Calu3 (cell line): Measurements from ENCODE around the gene EFCAB6. TPM values are rescaled to one million over a fixed set of nuclear protein-coding genes. Genes with fewer than 3 reads are reported as not detected.

Source experiments
- BruUV-seq: library from RNA; stranded (reverse); fragments of 400-500 nt; replicated peaks from 2 replicates; lab custom pipeline; 2021; lab: Mats Ljungman, UMichigan
- CTCF ChIA-PET: fragments of 300-600 bp; sonication (Branson Sonifier 250); formaldehyde crosslinking; loops from one replicate; lab custom pipeline; 2022; ENCODE audit warnings: antibody characterized with exemption; lab: Charles Lee
- DNase-seq: peaks from one replicate; pipeline ENCODE4 v3.0.0; 2022
- H3K27ac Mint-ChIP-seq: one replicate; pipeline ENCODE4 v1.8.0; 2022; ENCODE audit warnings: mixed read lengths; ENCODE audit not compliant: unreplicated experiment
- H3K27me3 Mint-ChIP-seq: one replicate; pipeline ENCODE4 v1.8.0; 2022; ENCODE audit warnings: mixed read lengths; ENCODE audit not compliant: unreplicated experiment
- H3K36me3 Mint-ChIP-seq: one replicate; pipeline ENCODE4 v1.8.0; 2022; ENCODE audit warnings: mild to moderate bottlenecking, moderate library complexity, mixed read lengths; ENCODE audit not compliant: insufficient read depth, unreplicated experiment
- H3K4me1 Mint-ChIP-seq: one replicate; pipeline ENCODE4 v1.8.0; 2022; ENCODE audit warnings: mild to moderate bottlenecking, low read depth, mixed read lengths; ENCODE audit not compliant: unreplicated experiment
- H3K4me3 Mint-ChIP-seq: one replicate; pipeline ENCODE4 v1.8.0; 2022; ENCODE audit warnings: mild to moderate bottlenecking, low read depth, moderate library complexity, mixed read lengths; ENCODE audit not compliant: unreplicated experiment
- H3K9me3 Mint-ChIP-seq: one replicate; pipeline ENCODE4 v1.8.0; 2022; ENCODE audit warnings: low read depth, mixed read lengths; ENCODE audit not compliant: unreplicated experiment
- intact Hi-C: fragments of 100-400 bp; cut with micrococcal nuclease; formaldehyde crosslinking; loops from one replicate; pipeline ENCODE4 v1.10.0; 2022; ENCODE audit not compliant: unreplicated experiment
- total RNA-seq: library from RNA; stranded (reverse); gene quantifications from 2 replicates; pipeline ENCODE4 v1.2.3, GENCODE V29; 2022
- TF ChIP-seq, protein P1 (sequence below): fragments of 200-600 bp; IDR thresholded peaks from one replicate; pipeline ENCODE4 v1.8.0; 2022; ENCODE audit warnings: antibody characterized with exemption; ENCODE audit not compliant: unreplicated experiment

Gene EFCAB6
- total RNA-seq, 1 experiment from 2014 or later, result 2.2 TPM

DNA sequence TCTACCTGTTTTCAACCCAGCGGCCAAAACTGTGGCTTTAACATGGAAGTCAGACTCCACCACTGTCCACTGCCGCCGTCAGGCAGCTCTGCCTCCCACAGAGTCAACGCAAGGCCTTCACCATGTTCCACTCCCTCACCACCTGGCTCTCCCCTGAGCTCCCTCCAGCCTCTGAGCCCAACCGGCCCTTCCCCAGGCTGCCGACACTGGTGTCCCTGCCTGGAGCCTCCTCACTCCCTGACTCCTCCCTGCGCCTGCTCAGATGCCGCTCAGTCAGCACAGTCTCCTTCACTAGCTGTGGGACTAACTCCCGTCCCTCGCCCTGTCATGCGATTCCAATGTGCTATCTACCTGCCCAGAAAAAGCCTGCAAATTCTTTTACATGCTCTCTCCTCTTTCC lies 33.9 kb upstream of the EFCAB6 start:
- Mint-ChIP-seq H3K9me3 (no peaks in the 10 kb centered on the region), H3K4me1 (no peaks in the 10 kb centered on the region), H3K27ac (no peak overlapping the region), H3K27me3 (no peaks in the 10 kb centered on the region), H3K4me3 (no peak overlapping the region), H3K36me3 (peaks cover 9% of the 10 kb centered on the region)
- CTCF ChIA-PET, result no interaction called here
- no peak for DNase-seq
- TF ChIP-seq, protein P1, sequence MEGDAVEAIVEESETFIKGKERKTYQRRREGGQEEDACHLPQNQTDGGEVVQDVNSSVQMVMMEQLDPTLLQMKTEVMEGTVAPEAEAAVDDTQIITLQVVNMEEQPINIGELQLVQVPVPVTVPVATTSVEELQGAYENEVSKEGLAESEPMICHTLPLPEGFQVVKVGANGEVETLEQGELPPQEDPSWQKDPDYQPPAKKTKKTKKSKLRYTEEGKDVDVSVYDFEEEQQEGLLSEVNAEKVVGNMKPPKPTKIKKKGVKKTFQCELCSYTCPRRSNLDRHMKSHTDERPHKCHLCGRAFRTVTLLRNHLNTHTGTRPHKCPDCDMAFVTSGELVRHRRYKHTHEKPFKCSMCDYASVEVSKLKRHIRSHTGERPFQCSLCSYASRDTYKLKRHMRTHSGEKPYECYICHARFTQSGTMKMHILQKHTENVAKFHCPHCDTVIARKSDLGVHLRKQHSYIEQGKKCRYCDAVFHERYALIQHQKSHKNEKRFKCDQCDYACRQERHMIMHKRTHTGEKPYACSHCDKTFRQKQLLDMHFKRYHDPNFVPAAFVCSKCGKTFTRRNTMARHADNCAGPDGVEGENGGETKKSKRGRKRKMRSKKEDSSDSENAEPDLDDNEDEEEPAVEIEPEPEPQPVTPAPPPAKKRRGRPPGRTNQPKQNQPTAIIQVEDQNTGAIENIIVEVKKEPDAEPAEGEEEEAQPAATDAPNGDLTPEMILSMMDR, result no peak
- no TSS peak for BruUV-seq
- intact Hi-C loops, result no loop called here

DNA sequence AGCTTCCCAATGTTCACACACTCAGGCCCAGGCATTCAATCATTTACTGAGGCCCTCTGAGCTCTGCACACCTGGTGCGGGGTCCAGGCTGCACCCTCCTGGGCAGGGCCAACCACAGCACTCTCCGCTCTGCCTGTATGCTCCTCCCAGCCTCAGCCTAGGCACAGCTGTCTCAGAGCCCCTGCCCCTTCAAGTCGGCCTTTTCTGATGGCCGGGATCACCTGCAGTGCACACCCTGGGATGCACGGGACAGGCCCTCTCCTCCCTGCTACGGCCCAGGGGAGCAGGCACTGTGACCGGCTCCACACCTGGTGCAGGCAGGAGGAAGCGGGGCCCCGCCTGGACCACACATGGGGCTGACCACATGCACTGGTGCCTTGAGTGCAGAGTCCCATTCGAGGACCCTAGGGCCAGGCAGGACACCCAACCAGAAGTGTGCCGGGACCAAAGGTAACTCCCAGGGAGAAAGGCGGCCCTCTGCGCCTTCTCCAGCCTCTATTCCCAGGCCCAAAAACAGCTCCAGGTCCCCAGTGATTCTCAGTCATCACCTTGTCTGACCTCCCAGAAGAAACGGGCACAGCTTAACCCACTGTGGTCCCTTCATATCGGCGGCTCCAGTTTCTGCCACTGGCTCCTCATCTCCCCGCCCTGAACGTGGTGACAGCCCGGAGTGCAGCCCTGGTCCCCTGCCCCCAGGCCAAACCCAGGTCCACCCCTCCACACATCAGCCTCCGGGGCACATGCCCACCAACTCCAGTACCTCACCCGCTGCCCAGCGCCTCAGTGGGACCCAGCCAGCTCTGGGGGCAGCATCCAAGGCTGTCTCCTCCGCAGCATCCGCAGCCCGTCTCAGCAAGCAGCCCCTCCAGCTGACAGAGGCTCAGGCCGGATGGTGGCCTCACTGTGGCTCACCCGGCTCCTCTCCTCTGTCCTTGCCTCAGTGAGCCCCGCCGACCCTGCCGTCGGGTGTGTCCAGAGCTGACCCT lies 32.7 kb upstream of the EFCAB6 start:
- no peaks in the 10 kb centered on the region for H3K4me1 Mint-ChIP-seq
- CTCF ChIA-PET, result no interaction called here
- H3K9me3 Mint-ChIP-seq, result no peaks in the 10 kb centered on the region
- H3K27me3 Mint-ChIP-seq, result no peaks in the 10 kb centered on the region
- TF ChIP-seq, protein P1, result no peak
- H3K27ac Mint-ChIP-seq, result no peak overlapping the region
- H3K36me3 Mint-ChIP-seq, result peaks cover 9% of the 10 kb centered on the region
- no peak overlapping the region for H3K4me3 Mint-ChIP-seq
- intact Hi-C loops, result no loop called here
- DNase-seq, result no peak
- BruUV-seq, result no TSS peak

DNA sequence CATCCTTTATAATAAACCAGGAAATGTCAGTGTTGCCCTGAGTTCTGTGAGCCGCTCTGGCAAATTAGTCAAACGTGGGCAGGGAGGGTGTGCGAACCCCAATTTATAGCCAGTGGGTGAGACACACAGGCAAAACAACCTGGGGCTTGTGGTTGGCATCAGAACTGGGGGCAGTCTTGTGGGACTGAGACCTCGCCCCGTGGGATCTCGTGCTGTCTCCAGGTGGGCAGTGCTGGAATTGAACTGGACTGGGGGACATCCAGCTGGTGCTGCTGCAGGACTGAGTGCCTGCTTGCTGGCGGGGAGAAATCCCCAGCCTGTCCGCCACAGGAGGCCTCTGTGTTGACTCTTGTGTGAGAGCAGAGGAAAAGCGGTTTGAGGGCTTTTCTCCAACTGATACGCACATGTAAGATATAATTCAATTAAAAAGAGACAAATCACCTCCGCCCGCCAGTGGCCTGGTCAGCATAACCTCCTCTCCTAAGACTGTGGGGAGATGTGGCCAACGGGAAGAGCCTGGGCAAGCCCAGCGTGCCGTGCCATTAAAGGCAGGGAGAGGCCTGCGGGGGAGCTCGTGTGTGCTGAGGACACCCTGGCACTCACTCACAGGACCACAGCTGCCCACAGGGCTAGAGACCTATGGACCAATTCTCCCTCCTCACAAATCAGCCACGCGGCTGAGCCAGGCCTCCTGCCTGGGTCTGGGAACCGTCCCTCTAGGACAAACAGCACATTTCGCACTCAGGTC lies 31.9 kb upstream of the EFCAB6 start:
- TF ChIP-seq, protein P1, result no peak
- H3K4me1 Mint-ChIP-seq, result no peaks in the 10 kb centered on the region
- no peaks in the 10 kb centered on the region for H3K9me3 Mint-ChIP-seq
- DNase-seq, result no peak
- CTCF ChIA-PET, result no interaction called here
- peaks cover 9% of the 10 kb centered on the region for H3K36me3 Mint-ChIP-seq
- H3K27ac Mint-ChIP-seq, result no peak overlapping the region
- no peak overlapping the region for H3K4me3 Mint-ChIP-seq
- intact Hi-C loops, result no loop called here
- no peaks in the 10 kb centered on the region for H3K27me3 Mint-ChIP-seq
- no TSS peak for BruUV-seq

DNA sequence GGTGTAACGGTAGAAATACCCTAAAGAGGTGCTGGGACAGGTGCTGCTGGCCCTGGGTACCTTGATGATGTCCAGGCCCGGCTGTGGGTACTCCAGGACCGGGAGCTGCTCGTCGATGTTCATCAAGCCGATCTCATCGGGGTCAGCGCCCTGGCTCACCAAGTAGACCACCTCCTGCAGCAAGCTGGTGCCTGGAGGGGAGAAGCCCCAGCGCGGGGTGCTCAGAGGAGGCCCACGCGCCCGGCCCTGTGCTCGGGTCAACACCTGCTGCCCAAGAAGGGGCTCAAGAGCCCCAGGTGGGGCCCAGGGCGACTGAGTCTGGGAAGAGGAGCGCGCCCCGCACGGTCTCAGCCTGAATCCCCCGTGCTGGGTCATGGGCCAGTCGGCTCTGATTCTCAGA lies 29.6 kb upstream of the EFCAB6 start:
- Mint-ChIP-seq H3K36me3 (peaks cover 9% of the 10 kb centered on the region), H3K27me3 (no peaks in the 10 kb centered on the region), H3K4me1 (no peaks in the 10 kb centered on the region), H3K9me3 (no peaks in the 10 kb centered on the region), H3K4me3 (no peak overlapping the region), H3K27ac (no peak overlapping the region)
- TF ChIP-seq, protein P1, result no peak
- BruUV-seq, result no TSS peak
- CTCF ChIA-PET, result interaction anchor here (0.6 kb wide), 1 partner anchor 523 kb away, joined by 4 read pairs; no protein-coding TSS in a partner anchor
- intact Hi-C loops, result no loop called here
- no peak for DNase-seq
